ENCODE measurements around the gene PBLD.

DNA sequence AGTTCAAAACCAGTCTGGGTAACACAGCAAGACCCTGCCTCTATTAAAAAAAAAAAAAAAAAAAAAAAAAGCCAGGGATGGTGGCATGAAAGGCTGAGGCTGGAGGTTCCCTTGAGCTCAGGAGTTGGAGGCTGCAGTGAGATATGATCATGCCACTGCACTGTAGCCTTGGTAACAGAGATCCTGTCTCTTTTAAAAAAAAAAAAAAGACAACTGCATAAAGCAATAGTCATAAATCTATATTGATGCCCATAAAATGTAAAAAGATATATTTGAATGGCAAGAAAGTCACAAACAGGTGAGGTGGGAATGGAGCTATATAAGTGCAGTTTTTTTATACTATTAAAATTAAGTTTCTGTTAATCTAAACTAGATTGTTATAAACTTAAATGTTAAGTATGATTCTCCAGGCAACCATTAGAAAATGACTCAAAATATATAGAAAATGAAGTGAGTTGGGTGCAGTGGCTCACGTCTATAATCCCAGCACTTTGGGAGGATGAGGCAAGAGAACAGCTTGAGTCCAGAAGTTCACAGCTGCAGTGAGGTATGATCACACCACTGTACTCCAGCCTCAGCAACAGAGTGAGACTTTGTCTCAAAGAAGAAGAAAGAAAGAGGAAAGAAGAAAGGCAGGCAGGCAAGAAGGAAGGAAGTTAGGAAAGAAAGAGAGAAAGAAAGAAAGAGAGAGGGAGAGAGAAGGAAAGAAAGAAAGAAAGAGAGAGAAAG is 14.2 kb downstream of the PBLD start:
- no peak for TF ChIP-seq BHLHE40 (IDR thresholded peaks at IDR 0.05; ENCODE audit: borderline replicate concordance)
- TF ChIP-seq FOXA1 (IDR thresholded peaks at IDR 0.05), result no peak
- TF ChIP-seq SUZ12 (IDR thresholded peaks at IDR 0.05), result no peak
- TF ChIP-seq SP1 (IDR thresholded peaks at IDR 0.05), result no peak
- no peak for TF ChIP-seq ARNT (IDR thresholded peaks at IDR 0.05)
- TF ChIP-seq, protein P1, sequence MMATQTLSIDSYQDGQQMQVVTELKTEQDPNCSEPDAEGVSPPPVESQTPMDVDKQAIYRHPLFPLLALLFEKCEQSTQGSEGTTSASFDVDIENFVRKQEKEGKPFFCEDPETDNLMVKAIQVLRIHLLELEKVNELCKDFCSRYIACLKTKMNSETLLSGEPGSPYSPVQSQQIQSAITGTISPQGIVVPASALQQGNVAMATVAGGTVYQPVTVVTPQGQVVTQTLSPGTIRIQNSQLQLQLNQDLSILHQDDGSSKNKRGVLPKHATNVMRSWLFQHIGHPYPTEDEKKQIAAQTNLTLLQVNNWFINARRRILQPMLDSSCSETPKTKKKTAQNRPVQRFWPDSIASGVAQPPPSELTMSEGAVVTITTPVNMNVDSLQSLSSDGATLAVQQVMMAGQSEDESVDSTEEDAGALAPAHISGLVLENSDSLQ (IDR thresholded peaks at IDR 0.05), result no peak

All from HEK293T (cell line).